ENCODE results near the gene TFDP3.

- TF ChIP-seq CTCF (IDR thresholded peaks at IDR 0.05; ENCODE audit: low read depth, low read length, poor library complexity, severe bottlenecking) (no peak), EZH2phosphoT487 (IDR thresholded peaks at IDR 0.05; ENCODE audit: borderline replicate concordance, low read length) (no peak)
Measured at GRCh38 chrX:133229361-133229760, 11.2 kb upstream of the TFDP3 start.

Data from DOHH2 (cell line).